Bronchial epithelial cell (primary cell): ENCODE measurements around the gene CCNY. TPM values are rescaled to one million over a fixed set of nuclear protein-coding genes. Genes with fewer than 3 reads are reported as not detected.

Experiments
- DNase-seq: peaks from one replicate; pipeline ENCODE4 v3.0.0-alpha.2; 2010; ENCODE audit warnings: low read depth
- FAIRE-seq: peaks from 2 replicates; lab custom pipeline; 2011; peaks lifted over from hg19 to GRCh38; lab: Jason Lieb, UNC
- H3K27me3 ChIP-seq: 2 replicates; pipeline ENCODE4 v1.5.1; 2011; ENCODE audit warnings: low read length; ENCODE audit not compliant: control insufficient read depth, insufficient read depth
- H3K36me3 ChIP-seq: 2 replicates; pipeline ENCODE4 v1.5.1; 2011; ENCODE audit warnings: low read length; ENCODE audit not compliant: control insufficient read depth, insufficient read depth
- H3K4me3 ChIP-seq: 2 replicates; pipeline ENCODE4 v1.5.1; 2011; ENCODE audit warnings: mild to moderate bottlenecking, low read depth, low read length, control low read depth
- total RNA-seq: library from RNA; depleted of rRNA; stranded (reverse); fragments of >200 nt; gene quantifications from 2 replicates; pipeline ENCODE4 v1.2.1, GENCODE V29; 2014
- TF ChIP-seq, protein P1 (sequence below): IDR thresholded peaks from 2 replicates; pipeline ENCODE4 v1.5.1; 2011; ENCODE audit warnings: mild to moderate bottlenecking, moderate library complexity, low read length, control low read depth, inconsistent platforms; ENCODE audit not compliant: insufficient read depth, severe bottlenecking

The CCNY gene
- total RNA-seq, 1 donor from 2014 or later, result 66.3 TPM

DNA sequence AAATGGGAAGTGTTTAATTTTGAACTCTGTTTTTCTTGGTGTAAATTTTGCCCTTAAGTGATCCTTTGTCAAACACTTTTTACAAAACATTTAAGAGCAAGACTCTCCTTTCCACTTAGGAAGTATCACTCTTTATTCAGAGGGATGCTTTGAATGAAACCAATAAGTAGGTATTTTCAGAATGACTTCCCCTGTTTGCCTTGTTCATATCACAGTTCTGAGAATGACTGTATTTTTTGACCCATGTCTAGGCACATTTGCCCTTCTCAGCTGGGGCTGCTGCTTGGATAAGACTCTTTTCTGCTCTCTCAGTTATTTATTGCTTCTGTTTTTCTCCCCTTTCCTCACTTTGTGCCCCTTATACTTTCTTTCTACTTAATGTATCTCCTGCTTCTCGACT is 98.2 kb downstream of the CCNY start:
- Histone ChIP-seq H3K27me3 (no peaks in the 10 kb centered on the region), H3K4me3 (no peak overlapping the region), H3K36me3 (no peaks in the 10 kb centered on the region)
- FAIRE-seq, result no peak
- TF ChIP-seq, protein P1, sequence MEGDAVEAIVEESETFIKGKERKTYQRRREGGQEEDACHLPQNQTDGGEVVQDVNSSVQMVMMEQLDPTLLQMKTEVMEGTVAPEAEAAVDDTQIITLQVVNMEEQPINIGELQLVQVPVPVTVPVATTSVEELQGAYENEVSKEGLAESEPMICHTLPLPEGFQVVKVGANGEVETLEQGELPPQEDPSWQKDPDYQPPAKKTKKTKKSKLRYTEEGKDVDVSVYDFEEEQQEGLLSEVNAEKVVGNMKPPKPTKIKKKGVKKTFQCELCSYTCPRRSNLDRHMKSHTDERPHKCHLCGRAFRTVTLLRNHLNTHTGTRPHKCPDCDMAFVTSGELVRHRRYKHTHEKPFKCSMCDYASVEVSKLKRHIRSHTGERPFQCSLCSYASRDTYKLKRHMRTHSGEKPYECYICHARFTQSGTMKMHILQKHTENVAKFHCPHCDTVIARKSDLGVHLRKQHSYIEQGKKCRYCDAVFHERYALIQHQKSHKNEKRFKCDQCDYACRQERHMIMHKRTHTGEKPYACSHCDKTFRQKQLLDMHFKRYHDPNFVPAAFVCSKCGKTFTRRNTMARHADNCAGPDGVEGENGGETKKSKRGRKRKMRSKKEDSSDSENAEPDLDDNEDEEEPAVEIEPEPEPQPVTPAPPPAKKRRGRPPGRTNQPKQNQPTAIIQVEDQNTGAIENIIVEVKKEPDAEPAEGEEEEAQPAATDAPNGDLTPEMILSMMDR, result no peak
- DNase-seq, result no peak

DNA sequence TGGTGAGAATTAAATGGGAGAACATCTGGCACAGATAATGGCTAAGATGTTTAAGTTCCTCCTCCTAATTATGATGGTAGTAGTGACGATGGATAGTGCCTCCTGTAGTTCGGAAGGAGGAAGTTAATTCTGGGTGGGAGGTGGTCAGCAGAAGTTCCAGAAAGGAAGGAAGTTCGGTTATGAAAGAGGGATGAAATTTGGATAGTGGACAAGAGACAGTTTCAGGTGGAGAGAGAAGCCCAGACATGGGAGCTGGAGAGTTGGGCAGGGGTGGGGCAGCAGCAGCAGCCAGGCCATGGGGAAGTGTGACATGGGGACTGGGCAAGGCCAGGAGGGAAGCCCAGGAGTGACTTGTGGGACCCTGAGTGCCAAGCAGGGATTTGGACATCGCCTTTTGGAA is 99.5 kb downstream of the CCNY start:
- Histone ChIP-seq H3K27me3 (no peaks in the 10 kb centered on the region), H3K36me3 (no peaks in the 10 kb centered on the region), H3K4me3 (no peak overlapping the region)
- FAIRE-seq, result no peak
- TF ChIP-seq, protein P1, result no peak
- no peak for DNase-seq

DNA sequence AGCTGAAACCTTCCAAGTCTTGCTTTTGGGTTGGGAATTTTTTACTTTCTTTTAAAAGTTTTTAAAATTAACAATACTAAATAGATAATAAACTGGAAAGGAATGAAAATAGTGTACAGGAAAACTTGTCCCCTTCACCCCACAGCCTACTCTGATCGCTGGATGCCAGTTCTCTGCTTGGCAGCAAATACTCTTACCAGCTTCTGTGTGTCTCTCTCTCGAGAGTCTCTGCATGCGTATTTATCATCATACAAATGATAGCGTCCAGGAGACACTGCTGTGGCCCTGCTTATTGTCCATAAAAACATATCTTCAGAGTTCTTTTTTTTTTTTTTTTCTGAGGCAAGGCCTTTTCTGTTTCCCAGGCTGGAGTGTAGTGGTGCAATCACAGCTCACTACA is 101.5 kb downstream of the CCNY start:
- H3K27me3 ChIP-seq, result no peaks in the 10 kb centered on the region
- TF ChIP-seq, protein P1, result no peak
- H3K36me3 ChIP-seq, result no peaks in the 10 kb centered on the region
- H3K4me3 ChIP-seq, result no peak overlapping the region
- FAIRE-seq, result no peak
- DNase-seq, result no peak

DNA sequence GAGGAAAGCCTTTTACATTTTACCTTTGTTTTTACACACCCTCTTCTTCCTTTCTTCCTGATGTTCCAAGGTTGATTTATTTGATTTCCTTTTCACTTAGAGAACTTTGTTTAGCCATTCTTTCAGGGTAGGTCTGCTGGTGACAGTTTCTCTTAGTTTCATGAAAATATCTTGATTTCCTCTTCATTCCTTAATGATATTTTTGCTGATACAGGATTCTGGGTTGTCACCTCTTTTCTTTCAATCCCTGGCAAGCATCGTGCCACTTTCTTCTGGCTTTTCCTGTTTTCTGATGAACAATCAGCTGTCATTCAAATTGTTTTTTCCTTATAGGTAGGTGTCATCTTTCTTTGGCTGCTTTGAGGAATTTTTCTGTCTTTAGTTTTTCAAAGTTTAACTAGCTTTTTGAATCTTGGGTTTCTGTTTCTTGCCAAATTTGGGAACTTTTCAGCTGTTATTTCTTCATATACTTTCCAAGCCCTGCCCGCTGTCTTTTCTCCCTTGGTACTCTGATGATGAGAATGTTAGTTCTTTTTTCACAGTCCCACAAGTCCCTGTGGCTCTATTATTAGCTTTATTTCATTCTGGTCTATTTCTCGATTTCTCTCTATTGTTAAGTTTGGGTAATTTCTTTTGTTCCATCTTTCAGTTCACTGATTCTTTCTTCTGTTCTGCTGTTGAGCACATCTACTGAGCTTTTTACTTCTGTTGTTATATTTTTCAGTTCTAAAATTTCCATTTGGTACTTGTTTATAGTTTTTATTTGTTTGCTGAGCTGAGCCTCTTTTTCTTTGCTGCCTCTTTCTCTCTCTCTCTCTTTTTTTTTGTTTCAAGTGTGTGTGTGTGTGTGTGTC is 102.6 kb downstream of the CCNY start:
- TF ChIP-seq, protein P1, result no peak
- no peaks in the 10 kb centered on the region for H3K36me3 ChIP-seq
- DNase-seq (no peak), FAIRE-seq (no peak)
- H3K4me3 ChIP-seq, result no peak overlapping the region
- no peaks in the 10 kb centered on the region for H3K27me3 ChIP-seq

DNA sequence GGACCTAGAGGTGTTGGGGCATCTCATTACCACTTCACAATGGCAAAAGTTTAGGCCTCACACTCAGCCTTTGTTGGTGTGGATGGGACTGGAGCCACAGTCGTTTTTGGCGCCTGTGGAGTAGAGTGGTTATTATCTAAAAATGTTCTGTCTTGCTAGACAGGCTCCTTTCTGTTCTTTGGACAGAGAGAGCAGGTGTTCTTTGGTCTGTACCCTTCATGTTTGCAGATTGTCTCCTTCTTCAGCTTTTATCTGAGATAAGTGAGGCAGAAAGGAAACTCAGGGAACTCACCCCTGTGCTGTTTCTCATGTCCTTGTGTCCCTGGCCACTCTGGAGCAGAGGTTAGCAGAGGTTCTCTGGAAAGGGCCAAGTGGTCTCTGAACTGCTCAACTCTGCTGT is 103.7 kb downstream of the CCNY start:
- FAIRE-seq (no peak), DNase-seq (no peak)
- TF ChIP-seq, protein P1, result no peak
- H3K36me3 ChIP-seq, result no peaks in the 10 kb centered on the region
- no peak overlapping the region for H3K4me3 ChIP-seq
- H3K27me3 ChIP-seq, result no peaks in the 10 kb centered on the region
